ENCODE data around the gene TSBP1. TPM values are rescaled to one million over a fixed set of nuclear protein-coding genes. Genes with fewer than 3 reads are reported as not detected.

TSBP1 gene
- total RNA-seq, 4 donors from 2014 or later: not detected

DNA sequence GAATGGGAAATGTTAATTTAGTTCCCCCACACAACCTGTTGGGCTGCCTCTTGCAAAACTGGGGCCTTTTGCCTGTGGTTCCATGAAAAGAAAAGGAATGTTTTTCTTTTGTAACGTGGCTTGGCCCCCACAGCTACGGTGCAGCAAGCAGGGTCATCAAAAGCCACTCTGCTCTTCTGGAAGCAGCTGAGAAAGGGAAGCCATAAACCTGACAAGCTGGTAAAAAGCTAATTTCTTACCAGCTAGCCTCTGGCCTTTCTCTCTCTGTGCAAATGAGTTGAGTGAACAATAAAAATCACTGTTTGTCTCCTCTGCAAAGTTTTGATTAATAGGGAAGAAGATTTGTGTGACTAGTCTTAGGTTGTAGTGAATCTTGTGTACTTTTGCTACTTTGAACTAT lies 124.3 kb downstream of the TSBP1 start:
- Histone ChIP-seq H3K36me3 (no peaks in the 10 kb centered on the region), H3K4me3 (no peak overlapping the region), H3K4me1 (no peaks in the 10 kb centered on the region), H3K27me3 (no peaks in the 10 kb centered on the region), H3K9me3 (no peaks in the 10 kb centered on the region), H3K27ac (no peak overlapping the region)
- DNase-seq: no peak
- no peak for TF ChIP-seq POLR2A (IDR thresholded peaks at IDR 0.05)
- TF ChIP-seq, protein P1, sequence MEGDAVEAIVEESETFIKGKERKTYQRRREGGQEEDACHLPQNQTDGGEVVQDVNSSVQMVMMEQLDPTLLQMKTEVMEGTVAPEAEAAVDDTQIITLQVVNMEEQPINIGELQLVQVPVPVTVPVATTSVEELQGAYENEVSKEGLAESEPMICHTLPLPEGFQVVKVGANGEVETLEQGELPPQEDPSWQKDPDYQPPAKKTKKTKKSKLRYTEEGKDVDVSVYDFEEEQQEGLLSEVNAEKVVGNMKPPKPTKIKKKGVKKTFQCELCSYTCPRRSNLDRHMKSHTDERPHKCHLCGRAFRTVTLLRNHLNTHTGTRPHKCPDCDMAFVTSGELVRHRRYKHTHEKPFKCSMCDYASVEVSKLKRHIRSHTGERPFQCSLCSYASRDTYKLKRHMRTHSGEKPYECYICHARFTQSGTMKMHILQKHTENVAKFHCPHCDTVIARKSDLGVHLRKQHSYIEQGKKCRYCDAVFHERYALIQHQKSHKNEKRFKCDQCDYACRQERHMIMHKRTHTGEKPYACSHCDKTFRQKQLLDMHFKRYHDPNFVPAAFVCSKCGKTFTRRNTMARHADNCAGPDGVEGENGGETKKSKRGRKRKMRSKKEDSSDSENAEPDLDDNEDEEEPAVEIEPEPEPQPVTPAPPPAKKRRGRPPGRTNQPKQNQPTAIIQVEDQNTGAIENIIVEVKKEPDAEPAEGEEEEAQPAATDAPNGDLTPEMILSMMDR (IDR thresholded peaks at IDR 0.05): no peak

DNA sequence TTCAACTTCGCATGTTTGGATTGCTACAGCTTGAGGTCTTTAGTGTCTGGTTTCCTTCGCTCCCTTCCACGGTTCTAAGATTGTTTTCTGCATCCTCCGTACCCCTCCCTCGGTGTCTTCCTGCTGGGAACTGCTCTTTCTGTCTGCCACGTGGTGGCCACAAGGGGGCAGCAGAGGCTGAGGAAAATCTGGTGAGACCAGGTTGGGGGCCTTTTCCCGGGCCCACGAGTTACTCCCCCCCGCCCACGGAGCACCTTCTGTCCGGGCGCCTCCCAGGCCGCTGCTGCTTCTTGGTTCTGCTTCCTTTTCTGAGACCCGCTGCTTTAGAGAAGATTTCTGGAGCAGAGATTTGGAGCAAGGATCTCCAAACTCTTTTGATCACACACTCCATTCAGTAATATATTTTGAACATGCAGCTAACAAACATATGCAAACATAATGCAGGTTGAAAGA lies 126.7 kb downstream of the TSBP1 start:
- Histone ChIP-seq H3K9me3 (no peaks in the 10 kb centered on the region), H3K36me3 (no peaks in the 10 kb centered on the region), H3K4me1 (no peaks in the 10 kb centered on the region), H3K27ac (peak overlapping the region; percentile 21 to 39 (median 36)), H3K4me3 (no peak overlapping the region), H3K27me3 (no peaks in the 10 kb centered on the region)
- peak; percentile 80 to 91 (median 81) for DNase-seq
- TF ChIP-seq POLR2A (IDR thresholded peaks at IDR 0.05): no peak
- TF ChIP-seq, protein P1 (IDR thresholded peaks at IDR 0.05): peak; percentile 85 to 94 (median 91)

DNA sequence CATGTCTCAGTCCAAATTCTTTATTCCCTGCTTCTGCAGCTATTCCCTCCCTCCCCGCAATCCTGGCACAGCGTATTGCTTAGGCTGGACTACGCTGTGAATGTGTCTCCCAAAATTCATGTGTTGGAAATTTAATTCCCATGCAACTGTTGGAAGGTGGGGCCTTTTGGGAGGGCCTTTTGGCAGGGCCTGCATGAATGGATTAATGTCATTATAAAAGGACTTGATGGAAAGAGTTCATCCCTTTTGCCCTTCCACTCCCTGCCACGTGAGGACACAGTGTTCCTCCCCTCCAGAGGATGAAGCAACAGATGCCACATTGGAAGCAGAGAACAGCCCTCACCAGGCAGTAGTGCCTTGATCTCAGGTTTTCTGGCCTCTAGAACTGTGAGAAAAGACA lies 127.4 kb downstream of the TSBP1 start:
- Histone ChIP-seq H3K4me3 (no peak overlapping the region), H3K4me1 (no peaks in the 10 kb centered on the region), H3K36me3 (no peaks in the 10 kb centered on the region), H3K27me3 (no peaks in the 10 kb centered on the region), H3K27ac (peak overlapping the region in 2 of 4 donors; percentile 37 to 39), H3K9me3 (no peaks in the 10 kb centered on the region)
- no peak for DNase-seq
- no peak for TF ChIP-seq POLR2A (IDR thresholded peaks at IDR 0.05)
- TF ChIP-seq, protein P1 (IDR thresholded peaks at IDR 0.05): no peak

Small RNAs within 50 kb of the gene (small RNA-seq; reads per million reads assigned to genes)
- 0 reads per million in 2 donors for gene RNU6-603P

Other genes with a start within 250 kb of the TSBP1 start
- 100 to 1,000 TPM in 3 of 4 donors, 10 to 100 TPM in 1; 75.3 to 408 (median 156) TPM for gene ATF6B, start 243.7 kb downstream of the TSBP1 start, total RNA-seq
- gene FKBPL, start 241.6 kb downstream of the TSBP1 start, total RNA-seq: 1 to 10 TPM; 5.1 to 6.6 (median 5.6) TPM
- 1 to 10 TPM in 3 of 4 donors, not detected in 1; 3.1 to 4.1 (median 3.8) TPM for gene PRRT1, start 220.0 kb downstream of the TSBP1 start, total RNA-seq
- 100 to 1,000 TPM in 1 of 4 donors, 10 to 100 TPM in 2, 1 to 10 TPM in 1; 7.4 to 121 (median 26.9) TPM for gene PPT2, start 217.8 kb downstream of the TSBP1 start, total RNA-seq
- 10 to 100 TPM in 3 of 4 donors, 1 to 10 TPM in 1; 8.9 to 28.1 (median 16.2) TPM for gene EGFL8, start 207.3 kb downstream of the TSBP1 start, total RNA-seq
- 100 to 1,000 TPM in 1 of 4 donors, 10 to 100 TPM in 3; 28.9 to 140 (median 90.7) TPM for gene AGPAT1, start 195.8 kb downstream of the TSBP1 start, total RNA-seq
- gene RNF5, start 193.5 kb downstream of the TSBP1 start, total RNA-seq: 100 to 1,000 TPM in 3 of 4 donors, 10 to 100 TPM in 1; 84.2 to 199 (median 115) TPM
- 10 to 100 TPM in 2 of 4 donors, 1 to 10 TPM in 2; 2.8 to 31.4 (median 9.2) TPM for gene AGER, start 187.7 kb downstream of the TSBP1 start, total RNA-seq
- 10 to 100 TPM; 33.3 to 74.3 (median 64.4) TPM for gene PBX2, start 181.7 kb downstream of the TSBP1 start, total RNA-seq
- 10 to 100 TPM in 2 of 4 donors, 1 to 10 TPM in 2; 5.3 to 38.8 (median 10.3) TPM for gene GPSM3, start 179.3 kb downstream of the TSBP1 start, total RNA-seq
- 10 to 100 TPM in 2 of 4 donors, 1 to 10 TPM in 2; 1.8 to 50.3 (median 8.9) TPM for gene NOTCH4, start 147.8 kb downstream of the TSBP1 start, total RNA-seq
- gene BTNL2, start 35.3 kb upstream of the TSBP1 start, total RNA-seq: 1 to 10 TPM in 2 of 4 donors, not detected in 2; 3.6 to 3.8 TPM
- 100 to 1,000 TPM; 354 to 966 (median 405) TPM for gene HLA-DRA, start 68.0 kb upstream of the TSBP1 start, total RNA-seq
- gene HLA-DRB5, start 158.4 kb upstream of the TSBP1 start, total RNA-seq: 10 to 100 TPM in 2 of 4 donors, not detected in 2; 14.7 to 36.3 TPM
- 100 to 1,000 TPM in 2 of 4 donors, 10 to 100 TPM in 2; 49.8 to 260 (median 102) TPM for gene HLA-DRB1, start 217.9 kb upstream of the TSBP1 start, total RNA-seq